GM18508 (cell line): ENCODE results near the gene CRIM1.

ENCODE experiments used
- ATAC-seq: cut with Tn5 transposase; IDR thresholded peaks from one replicate; pipeline ENCODE4 v1.9.1; 2021; ENCODE audit warnings: moderate number of reproducible peaks; ENCODE audit not compliant: insufficient read depth, unreplicated experiment

The CRIM1 gene

GRCh38 chr2:36477315-36477714 lies 121.7 kb downstream of the CRIM1 start:
- ATAC-seq = no peak

GRCh38 chr2:36477746-36478145 lies 122.2 kb downstream of the CRIM1 start:
- ATAC-seq = no peak

GRCh38 chr2:36478332-36478738 lies 122.8 kb downstream of the CRIM1 start:
- ATAC-seq = no peak

GRCh38 chr2:36478999-36479398 lies 123.4 kb downstream of the CRIM1 start:
- no peak for ATAC-seq

- no peak for ATAC-seq
These were observed 123.8 kb downstream of the CRIM1 start for GRCh38 chr2:36479406-36479805.

- ATAC-seq = no peak
These were observed 124.5 kb downstream of the CRIM1 start for GRCh38 chr2:36480028-36480427.

GRCh38 chr2:36480636-36481035 lies 125.1 kb downstream of the CRIM1 start:
- no peak for ATAC-seq

- ATAC-seq = no peak
These were observed 126.1 kb downstream of the CRIM1 start for GRCh38 chr2:36481709-36482108.

GRCh38 chr2:36482576-36483214 lies 127.1 kb downstream of the CRIM1 start:
- no peak for ATAC-seq

GRCh38 chr2:36483290-36483689 lies 127.7 kb downstream of the CRIM1 start:
- no peak for ATAC-seq

- no peak for ATAC-seq
These were observed 128.9 kb downstream of the CRIM1 start for GRCh38 chr2:36484454-36484853.

- ATAC-seq = no peak
These were observed 129.9 kb downstream of the CRIM1 start for GRCh38 chr2:36485521-36485920.

- no peak for ATAC-seq
These were observed 131.0 kb downstream of the CRIM1 start for GRCh38 chr2:36486521-36487044.

GRCh38 chr2:36487947-36488346 lies 132.4 kb downstream of the CRIM1 start:
- ATAC-seq = no peak

- no peak for ATAC-seq
These were observed 133.7 kb downstream of the CRIM1 start for GRCh38 chr2:36489281-36489680.

- no peak for ATAC-seq
These were observed 135.2 kb downstream of the CRIM1 start for GRCh38 chr2:36490749-36491148.

- no peak for ATAC-seq
These were observed 136.8 kb downstream of the CRIM1 start for GRCh38 chr2:36492216-36492945.

- ATAC-seq = no peak
These were observed 137.7 kb downstream of the CRIM1 start for GRCh38 chr2:36493306-36493705.

- ATAC-seq = no peak
These were observed 142.1 kb downstream of the CRIM1 start for GRCh38 chr2:36497570-36498163.

GRCh38 chr2:36499128-36499820 lies 143.7 kb downstream of the CRIM1 start:
- ATAC-seq = no peak

- no peak for ATAC-seq
These were observed 144.5 kb downstream of the CRIM1 start for GRCh38 chr2:36500072-36500471.
